HCT116 (cell line): ENCODE measurements around the gene FBXO11. TPM values are rescaled to one million over a fixed set of nuclear protein-coding genes. Genes with fewer than 3 reads are reported as not detected.
"Not testable (repeated sequence)": the region's sequence is repeated elsewhere in the genome, so short reads cannot be mapped to it uniquely, and the experiment has no call there.

Source experiments
- ATAC-seq: fragments of 200-7000 bp; cut with Tn5 transposase; 2 replicates; pipeline ENCODE4 v1.9.1; 2020; ENCODE audit warnings: mild to moderate bottlenecking, moderate library complexity
- BruUV-seq: library from RNA; stranded (reverse); fragments of 400-500 nt; replicated peaks from 2 replicates; lab custom pipeline; 2021; lab: Mats Ljungman, UMichigan
- CTCF ChIA-PET: fragments of 300-600 bp; sonication (Branson Sonifier 250); formaldehyde crosslinking; loops from one replicate; lab custom pipeline; 2021; ENCODE audit warnings: antibody characterized with exemption; lab: Charles Lee
- POLR2A ChIA-PET: fragments of 300-600, 350-600 bp; sonication (Branson Sonifier 250); formaldehyde crosslinking; loops from one replicate; lab custom pipeline; 2021; ENCODE audit warnings: antibody characterized with exemption; lab: Charles Lee
- RAD21 ChIA-PET, 2 experiments: fragments of 300-600 bp; sonication (Branson Sonifier 250); formaldehyde crosslinking; loops; one replicate each; lab custom pipeline; 2023; ENCODE audit warnings: low total read pairs in 2 of 2; ENCODE audit not compliant: uncharacterized antibody in 2 of 2, unreplicated experiment in 2 of 2, low non-redundant PET in 1 of 2; lab: Charles Lee
- DNase-seq: peaks from one replicate; pipeline ENCODE4 v3.0.0-alpha.2; 2010; ENCODE audit warnings: low read depth, low spot score
- H2AFZ ChIP-seq: fragments of 200-600 bp; shearing (Covaris generic), sonication (generic); 2 replicates; pipeline ENCODE4 v1.6.1; 2017; ENCODE audit warnings: low read depth, mixed run types, mixed read lengths, antibody characterized with exemption, low read length; ENCODE audit not compliant: poor library complexity, severe bottlenecking
- H3K27ac ChIP-seq: 2 replicates; pipeline ENCODE4 v1.5.1; 2012; ENCODE audit warnings: low read depth, low read length
- H3K27me3 ChIP-seq: fragments of 200-600 bp; sonication (generic); 2 replicates; pipeline ENCODE4 v1.6.1; 2016; ENCODE audit warnings: mixed run types, low read length, mixed read lengths; ENCODE audit not compliant: insufficient read depth
- H3K36me3 ChIP-seq, 2 experiments: fragments of 200-500 bp in 1 of 2; fragments of 200-600 bp in 1 of 2; sonication (Bioruptor generic) in 1 of 2; sonication (generic) in 1 of 2; 2 replicates each; pipeline versions ENCODE4 v1.5.1 to v1.6.1; 2014 to 2016; ENCODE audit warnings: low read length in 2 of 2, inconsistent platforms in 1 of 2, mixed read lengths in 1 of 2, mixed run types in 1 of 2; ENCODE audit not compliant: insufficient read depth in 2 of 2, control insufficient read depth in 1 of 2
- H3K4me1 ChIP-seq, 2 experiments: fragments of 200-600 bp in 1 of 2; sonication (generic) in 1 of 2; 2 replicates each; pipeline versions ENCODE4 v1.5.1 to v1.6.1; 2012 to 2017; ENCODE audit warnings: low read length in 2 of 2, inconsistent platforms in 1 of 2, mild to moderate bottlenecking in 1 of 2, mixed read lengths in 1 of 2, mixed run types in 1 of 2, moderate library complexity in 1 of 2; ENCODE audit not compliant: insufficient read depth in 2 of 2, control insufficient read depth in 1 of 2
- H3K4me2 ChIP-seq: fragments of 200-600 bp; sonication (generic); 2 replicates; pipeline ENCODE4 v1.6.1; 2017; ENCODE audit warnings: mixed run types, low read length, mixed read lengths
- H3K4me3 ChIP-seq, 2 experiments: fragments of 200-600 bp in 1 of 2; sonication (generic) in 1 of 2; replicated peaks in 1 of 2; 2 replicates each; pipeline ENCODE4 v1.5.1; 2011 to 2016; ENCODE audit warnings: low read length in 2 of 2, control low read depth in 1 of 2, low read depth in 1 of 2, mild to moderate bottlenecking in 1 of 2, mixed read lengths in 1 of 2, mixed run types in 1 of 2
- H3K79me2 ChIP-seq: fragments of 200-600 bp; sonication (generic); 2 replicates; pipeline ENCODE4 v1.6.1; 2017; ENCODE audit warnings: mild to moderate bottlenecking, mixed run types, low read length, moderate library complexity, mixed read lengths; ENCODE audit not compliant: insufficient read depth
- H3K9ac ChIP-seq: fragments of 200-600 bp; sonication (generic); 2 replicates; pipeline ENCODE4 v1.6.1; 2016; ENCODE audit warnings: low read length, mixed read lengths
- H3K9me2 ChIP-seq: fragments of 200-600 bp; sonication (generic), shearing (Covaris generic); 2 replicates; pipeline ENCODE4 v1.6.1; 2017; ENCODE audit warnings: mixed run types, mild to moderate bottlenecking, moderate library complexity; ENCODE audit not compliant: insufficient read depth
- H3K9me3 ChIP-seq, 2 experiments: fragments of 200-500 bp in 1 of 2; fragments of 200-600 bp in 1 of 2; sonication (Bioruptor generic) in 1 of 2; sonication (generic) in 1 of 2; 2 replicates each; pipeline ENCODE4 v1.6.1; 2014 to 2017; ENCODE audit warnings: low read length in 2 of 2, mixed read lengths in 2 of 2, inconsistent platforms in 1 of 2, low read depth in 1 of 2, mild to moderate bottlenecking in 1 of 2, mixed run types in 1 of 2, moderate library complexity in 1 of 2; ENCODE audit not compliant: control insufficient read depth in 1 of 2, insufficient read depth in 1 of 2
- H4K20me1 ChIP-seq: fragments of 200-600 bp; sonication (generic), shearing (Covaris generic); 2 replicates; pipeline ENCODE4 v1.6.1; 2017; ENCODE audit warnings: mixed run types, mild to moderate bottlenecking, moderate library complexity; ENCODE audit not compliant: insufficient read depth
- CEBPB ChIP-seq: IDR thresholded peaks from 2 replicates; pipeline ENCODE4 v1.6.1; 2012; ENCODE audit warnings: low read depth
- CTCF ChIP-seq, 3 experiments: fragments of 200-600 bp in 1 of 3; sonication (generic) in 1 of 3; IDR thresholded peaks in 2 of 3; conservative IDR thresholded peaks in 1 of 3; 2 replicates each; pipeline ENCODE4 v1.5.1; 2012 to 2017; ENCODE audit warnings: low read depth in 2 of 3, low read length in 2 of 3, antibody characterized with exemption in 1 of 3, borderline replicate concordance in 1 of 3, control low read depth in 1 of 3, mild to moderate bottlenecking in 1 of 3, mixed read lengths in 1 of 3, mixed run types in 1 of 3, moderate library complexity in 1 of 3; ENCODE audit not compliant: insufficient read depth in 1 of 3
- ELF1 ChIP-seq: IDR thresholded peaks from 2 replicates; pipeline ENCODE4 v1.6.1; 2012; ENCODE audit warnings: low read depth, borderline replicate concordance
- EZH2phosphoT487 ChIP-seq: fragments of 200-600 bp; IDR thresholded peaks from 2 replicates; pipeline ENCODE4 v1.6.1; 2018; ENCODE audit warnings: antibody characterized with exemption, borderline replicate concordance
- JUND ChIP-seq: IDR thresholded peaks from 2 replicates; pipeline ENCODE4 v1.6.1; 2012
- POLR2A ChIP-seq: IDR thresholded peaks from 2 replicates; pipeline ENCODE4 v1.7.0; 2011; ENCODE audit warnings: borderline replicate concordance; ENCODE audit not compliant: insufficient read depth, insufficient read length; ENCODE audit errors: extremely low read depth
- REST ChIP-seq: IDR thresholded peaks from 2 replicates; pipeline ENCODE4 v1.6.1; 2012; ENCODE audit warnings: low read depth
- SIN3A ChIP-seq: IDR thresholded peaks from 2 replicates; pipeline ENCODE4 v1.6.1; 2012; ENCODE audit warnings: low read depth
- SP1 ChIP-seq: IDR thresholded peaks from 2 replicates; pipeline ENCODE4 v1.6.1; 2012; ENCODE audit warnings: low read depth
- ZBTB33 ChIP-seq: IDR thresholded peaks from 2 replicates; pipeline ENCODE4 v1.6.1; 2011; ENCODE audit warnings: mild to moderate bottlenecking, low read length, moderate library complexity; ENCODE audit not compliant: insufficient replicate concordance; ENCODE audit errors: extremely low read depth
- ZNF274 ChIP-seq: fragments of 200-500 bp; sonication (Bioruptor generic); IDR thresholded peaks from 2 replicates; pipeline ENCODE4 v1.6.1; 2014; ENCODE audit warnings: mild to moderate bottlenecking, low read depth, low read length, inconsistent platforms
- intact Hi-C: fragments of 100-400 bp; cut with micrococcal nuclease; formaldehyde crosslinking; loops from 2 replicates; pipeline ENCODE4 v1.10.0; 2022
- total RNA-seq: library from RNA; stranded (reverse); gene quantifications from one replicate; pipeline ENCODE4 v1.2.1, GENCODE V29; 2021; ENCODE audit not compliant: unreplicated experiment

FBXO11 gene
- total RNA-seq, 1 experiment from 2014 or later = 60.2 TPM

- no peaks in the 10 kb centered on the region for H3K36me3 ChIP-seq
- H3K4me3 ChIP-seq = peak overlapping the region; percentile 85 to 87
- intact Hi-C loops = no loop called here
- peak overlapping the region; percentile 91 for H3K9ac ChIP-seq
- no peaks in the 10 kb centered on the region for H3K9me2 ChIP-seq
- H3K4me1 ChIP-seq = peaks cover 10 to 21% of the 10 kb centered on the region in 2 experiments
- no peaks in the 10 kb centered on the region for H3K27me3 ChIP-seq
- TF ChIP-seq EZH2phosphoT487 (no peak), ZBTB33 (no peak), POLR2A (no peak), REST (no peak), JUND (no peak), SIN3A (no peak), CEBPB (no peak), CTCF (IDR thresholded peaks at IDR 0.05 in 2 of 3, conservative IDR thresholded peaks at IDR 0.05 in 1 of 3; ENCODE audit: borderline replicate concordance in 1 of 3, insufficient read depth in 1 of 3, low read depth in 2 of 3, low read length in 2 of 3) (no peak), ELF1 (no peak), ZNF274 (no peak), SP1 (no peak)
- H3K79me2 ChIP-seq = peaks cover 62% of the 10 kb centered on the region
- H3K9me3 ChIP-seq = no peaks in the 10 kb centered on the region
- POLR2A ChIA-PET = no interaction called here
- peak overlapping the region; percentile 84 for H3K4me2 ChIP-seq
- peak overlapping the region; percentile 86 for H3K27ac ChIP-seq
- peaks cover 6% of the 10 kb centered on the region; the same call in 1 of the 2 replicates for H4K20me1 ChIP-seq
- CTCF ChIA-PET = no interaction called here
- RAD21 ChIA-PET = no interaction called here
- H2AFZ ChIP-seq = no peak overlapping the region
- TSS peak; percentile 43 for BruUV-seq
- ATAC-seq (no peak), DNase-seq (no peak)
These were observed 2.4 kb downstream of the FBXO11 start for GRCh38 chr2:47903781-47904490.

GRCh38 chr2:47901892-47902291 is 4.4 kb downstream of the FBXO11 start:
- ATAC-seq, H3K27me3 ChIP-seq, H3K27ac ChIP-seq, H3K4me3 ChIP-seq, H3K9me2 ChIP-seq, H2AFZ ChIP-seq, H3K9ac ChIP-seq, CTCF ChIA-PET, H3K4me2 ChIP-seq, intact Hi-C loops, POLR2A ChIA-PET, H3K36me3 ChIP-seq, H4K20me1 ChIP-seq, BruUV-seq, DNase-seq, H3K9me3 ChIP-seq, RAD21 ChIA-PET: not testable (repeated sequence)
- H3K79me2 ChIP-seq = peaks cover 82% of the 10 kb centered on the region
- peaks cover 4 to 13% of the 10 kb centered on the region in 2 experiments for H3K4me1 ChIP-seq
